HG02870 (cell line): ENCODE measurements around the gene SOD2.

Source experiments
- ATAC-seq: cut with Tn5 transposase; IDR thresholded peaks from one replicate; pipeline ENCODE4 v1.9.1; 2021; ENCODE audit warnings: mild to moderate bottlenecking, moderate library complexity; ENCODE audit not compliant: unreplicated experiment

The SOD2 gene

DNA sequence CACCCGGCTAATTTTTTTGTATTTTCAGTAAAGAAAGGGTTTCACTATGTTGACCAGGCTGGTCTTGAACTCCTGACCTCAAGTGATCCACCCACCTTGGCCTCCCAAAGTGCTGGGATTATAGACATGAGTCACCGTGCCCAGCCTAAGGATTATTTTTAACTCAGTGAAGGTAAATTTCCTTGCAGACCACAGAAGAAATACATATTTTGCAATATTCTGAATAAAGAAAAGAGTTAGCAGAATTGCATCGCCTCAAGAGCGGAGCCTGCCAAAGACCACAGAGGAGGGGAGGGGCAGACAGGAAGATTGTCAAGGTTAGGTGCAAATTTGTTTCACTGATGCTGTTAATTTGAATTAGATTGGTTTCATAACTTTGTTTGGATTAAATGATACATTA, 47.4 kb downstream of the SOD2 start:
- ATAC-seq, result no peak
